DMS153 (cell line): ENCODE data around the gene SMTNL2.
"Not testable (repeated sequence)": the region's sequence is repeated elsewhere in the genome, so short reads cannot be mapped to it uniquely, and the experiment has no call there.

Experiments used
- DNase-seq: peaks from one replicate; lab custom pipeline; 2025; lab: John Stamatoyannopoulos, UW

SMTNL2 gene

GRCh38 chr17:4602041-4602440 is 17.7 kb downstream of the SMTNL2 start:
- no peak for DNase-seq

GRCh38 chr17:4604111-4604644 is 19.8 kb downstream of the SMTNL2 start:
- no peak for DNase-seq

GRCh38 chr17:4604736-4605135 is 20.4 kb downstream of the SMTNL2 start:
- DNase-seq = not testable (repeated sequence)

GRCh38 chr17:4605826-4606225 is 21.5 kb downstream of the SMTNL2 start:
- DNase-seq = no peak

- no peak for DNase-seq
Observed at GRCh38 chr17:4607261-4607741, 23.0 kb downstream of the SMTNL2 start.

GRCh38 chr17:4607773-4608187 is 23.5 kb downstream of the SMTNL2 start:
- no peak for DNase-seq

GRCh38 chr17:4609761-4610160 is 25.4 kb downstream of the SMTNL2 start:
- no peak for DNase-seq

GRCh38 chr17:4610162-4610561 is 25.8 kb downstream of the SMTNL2 start:
- DNase-seq = no peak

- no peak for DNase-seq
Observed at GRCh38 chr17:4610656-4611055, 26.3 kb downstream of the SMTNL2 start.

- DNase-seq = no peak
Observed at GRCh38 chr17:4616476-4616875, 32.1 kb downstream of the SMTNL2 start.

GRCh38 chr17:4617090-4617489 is 32.8 kb downstream of the SMTNL2 start:
- DNase-seq = no peak

GRCh38 chr17:4617590-4618351 is 33.4 kb downstream of the SMTNL2 start:
- DNase-seq = no peak

GRCh38 chr17:4620531-4621101 is 36.3 kb downstream of the SMTNL2 start:
- DNase-seq = no peak

- no peak for DNase-seq
Observed at GRCh38 chr17:4622375-4622774, 38.0 kb downstream of the SMTNL2 start.

GRCh38 chr17:4623249-4623648 is 38.9 kb downstream of the SMTNL2 start:
- DNase-seq = no peak

GRCh38 chr17:4624451-4624911 is 40.2 kb downstream of the SMTNL2 start:
- not testable (repeated sequence) for DNase-seq

GRCh38 chr17:4625181-4625617 is 40.9 kb downstream of the SMTNL2 start:
- DNase-seq = no peak

- no peak for DNase-seq
Observed at GRCh38 chr17:4626734-4627256, 42.5 kb downstream of the SMTNL2 start.

- DNase-seq = no peak
Observed at GRCh38 chr17:4631431-4631830, 47.1 kb downstream of the SMTNL2 start.

- DNase-seq = no peak
Observed at GRCh38 chr17:4631836-4632580, 47.7 kb downstream of the SMTNL2 start.

- DNase-seq = no peak
Observed at GRCh38 chr17:4632581-4632920, 48.2 kb downstream of the SMTNL2 start.

GRCh38 chr17:4633643-4634042 is 49.3 kb downstream of the SMTNL2 start:
- DNase-seq = no peak
